IMR-90 (cell line): ENCODE data around the gene INO80E. TPM values are rescaled to one million over a fixed set of nuclear protein-coding genes. Genes with fewer than 3 reads are reported as not detected.
A peak's percentile ranks its signal among the peaks of the same experiment; 100 is the strongest.

Experiments used
- ATAC-seq: fragments of 200-7000 bp; cut with Tn5 transposase; 2 replicates; pipeline ENCODE4 v1.9.1; 2020; ENCODE audit warnings: low read depth, mild to moderate bottlenecking, moderate library complexity
- BruUV-seq: library from RNA; stranded (reverse); fragments of 400-500 nt; replicated peaks from 2 replicates; lab custom pipeline; 2021; lab: Mats Ljungman, UMichigan
- CTCF ChIA-PET: fragments of 300-600 bp; formaldehyde crosslinking; extraction: SDS; loops from one replicate; lab custom pipeline; 2021; ENCODE audit warnings: antibody characterized with exemption; lab: Yijun Ruan, JAX
- POLR2A ChIA-PET: fragments of 300-600 bp; sonication (Branson Sonifier 250); formaldehyde crosslinking; loops from one replicate; lab custom pipeline; 2022; ENCODE audit warnings: antibody characterized with exemption; ENCODE audit not compliant: unreplicated experiment; lab: Charles Lee
- DNase-seq: peaks from one replicate; pipeline ENCODE4 v3.0.0; 2013
- H2AFZ ChIP-seq: replicated peaks from 2 replicates; pipeline ENCODE3; 2013; ENCODE audit warnings: low read length, mild to moderate bottlenecking; ENCODE audit not compliant: poor library complexity
- H2AK5ac ChIP-seq: 2 replicates; pipeline ENCODE4 v1.6.1; 2013; ENCODE audit warnings: low read depth, low read length, inconsistent platforms
- H2AK9ac ChIP-seq: replicated peaks from 2 replicates; pipeline ENCODE3; 2013; ENCODE audit warnings: mild to moderate bottlenecking, low read depth, low read length, moderate library complexity; ENCODE audit not compliant: poor library complexity
- H2BK120ac ChIP-seq: 2 replicates; pipeline ENCODE4 v1.6.1; 2013; ENCODE audit warnings: low read depth, low read length, inconsistent platforms
- H2BK15ac ChIP-seq: 3 replicates; pipeline ENCODE4 v1.6.1; 2013; ENCODE audit warnings: low read depth, low read length, inconsistent platforms
- H2BK20ac ChIP-seq: 2 replicates; pipeline ENCODE4 v1.6.1; 2013; ENCODE audit warnings: low read depth, mild to moderate bottlenecking, inconsistent platforms, low read length, moderate library complexity
- H2BK5ac ChIP-seq: 2 replicates; pipeline ENCODE4 v1.6.1; 2013; ENCODE audit warnings: mild to moderate bottlenecking, low read depth, low read length, inconsistent platforms; ENCODE audit not compliant: poor library complexity, severe bottlenecking
- H3K14ac ChIP-seq: replicated peaks from 2 replicates; pipeline ENCODE4 v1.6.1; 2013; ENCODE audit warnings: low read depth, low read length, inconsistent platforms
- H3K18ac ChIP-seq: 2 replicates; pipeline ENCODE4 v1.6.1; 2013; ENCODE audit warnings: low read depth, low read length, control low read depth
- H3K23ac ChIP-seq: 2 replicates; pipeline ENCODE4 v1.6.1; 2013; ENCODE audit warnings: low read depth, low read length, inconsistent platforms
- H3K27ac ChIP-seq: 2 replicates; pipeline ENCODE4 v1.5.1; 2013; ENCODE audit warnings: mild to moderate bottlenecking, control low read depth, low read length; ENCODE audit not compliant: insufficient read depth
- H3K27me3 ChIP-seq: 2 replicates; pipeline ENCODE4 v1.6.1; 2013; ENCODE audit warnings: low read length; ENCODE audit not compliant: control insufficient read depth, insufficient read depth
- H3K36me3 ChIP-seq: 2 replicates; pipeline ENCODE4 v1.6.1; 2013; ENCODE audit warnings: low read length, mixed read lengths; ENCODE audit not compliant: control insufficient read depth, insufficient read depth
- H3K4ac ChIP-seq: 2 replicates; pipeline ENCODE4 v1.6.1; 2013; ENCODE audit warnings: low read depth, low read length, inconsistent platforms
- H3K4me1 ChIP-seq: 2 replicates; pipeline ENCODE4 v1.6.1; 2013; ENCODE audit warnings: low read length, mixed read lengths; ENCODE audit not compliant: control insufficient read depth, insufficient read depth
- H3K4me2 ChIP-seq: 2 replicates; pipeline ENCODE4 v1.6.1; 2013; ENCODE audit warnings: low read depth, mild to moderate bottlenecking, control low read depth, low read length, moderate library complexity
- H3K4me3 ChIP-seq: 2 replicates; pipeline ENCODE4 v1.5.1; 2013; ENCODE audit warnings: low read depth, mild to moderate bottlenecking, control low read depth, low read length, moderate library complexity; ENCODE audit not compliant: insufficient read depth
- H3K56ac ChIP-seq: 2 replicates; pipeline ENCODE4 v1.6.1; 2013; ENCODE audit warnings: low read length, inconsistent platforms; ENCODE audit not compliant: insufficient read depth; ENCODE audit errors: extremely low read depth
- H3K79me1 ChIP-seq, 2 experiments: 2 replicates each; pipeline ENCODE4 v1.6.1; 2013; ENCODE audit warnings: low read length in 2 of 2, inconsistent platforms in 1 of 2, low read depth in 1 of 2
- H3K9ac ChIP-seq: 2 replicates; pipeline ENCODE4 v1.6.1; 2013; ENCODE audit warnings: low read depth, low read length, control low read depth
- H3K9me1 ChIP-seq: 2 replicates; pipeline ENCODE4 v1.6.1; 2013; ENCODE audit warnings: low read length, inconsistent platforms; ENCODE audit not compliant: insufficient read depth
- H3K9me3 ChIP-seq: 2 replicates; pipeline ENCODE4 v1.6.1; 2013; ENCODE audit warnings: low read length; ENCODE audit not compliant: control insufficient read depth, insufficient read depth
- H4K20me1 ChIP-seq: 2 replicates; pipeline ENCODE4 v1.6.1; 2013; ENCODE audit warnings: low read length, inconsistent platforms; ENCODE audit not compliant: insufficient read depth
- H4K5ac ChIP-seq: 2 replicates; pipeline ENCODE4 v1.6.1; 2013; ENCODE audit warnings: mild to moderate bottlenecking, low read depth, low read length, control low read depth
- H4K8ac ChIP-seq, 2 experiments: 2 replicates each; pipeline ENCODE4 v1.6.1; 2013; ENCODE audit warnings: low read depth in 2 of 2, low read length in 2 of 2, control low read depth in 1 of 2, inconsistent platforms in 1 of 2
- H4K91ac ChIP-seq: 2 replicates; pipeline ENCODE4 v1.6.1; 2013; ENCODE audit warnings: low read depth, low read length, inconsistent platforms; ENCODE audit not compliant: insufficient read depth
- BHLHE40 ChIP-seq: fragments of 150-350 bp; IDR thresholded peaks from 2 replicates; pipeline ENCODE4 v1.6.1; 2016; ENCODE audit warnings: mild to moderate bottlenecking, low read depth, low read length
- CHD1 ChIP-seq: IDR thresholded peaks from 2 replicates; pipeline ENCODE4 v1.6.1; 2012; ENCODE audit warnings: low read depth, low read length, improper control_type of control experiment
- FOS ChIP-seq: fragments of 150-350 bp; IDR thresholded peaks from 2 replicates; pipeline ENCODE4 v1.6.1; 2016; ENCODE audit warnings: low read depth, low read length
- MAZ ChIP-seq: IDR thresholded peaks from 2 replicates; pipeline ENCODE4 v1.6.1; 2012; ENCODE audit warnings: low read depth, mild to moderate bottlenecking, low read length, improper control_type of control experiment, moderate library complexity, borderline replicate concordance
- RAD21 ChIP-seq: IDR thresholded peaks from 2 replicates; pipeline ENCODE4 v1.6.1; 2012; ENCODE audit warnings: low read length, improper control_type of control experiment
- RCOR1 ChIP-seq: IDR thresholded peaks from 2 replicates; pipeline ENCODE4 v1.6.1; 2012; ENCODE audit warnings: mild to moderate bottlenecking, low read length, improper control_type of control experiment; ENCODE audit not compliant: insufficient replicate concordance
- WGBS, 2 experiments: methylation state at CpG; one replicate each; pipeline versions ENCODE4 v1.1.5 to v1.1.7; 2013; ENCODE audit warnings: missing lambda C conversion rate in 2 of 2; ENCODE audit not compliant: insufficient read length in 1 of 2; ENCODE audit errors: extremely low coverage in 2 of 2; 5-methylcytosine and 5-hydroxymethylcytosine counted together
- dilution Hi-C: fragments of 300-500 bp; cut with HindIII; formaldehyde crosslinking; loops from one replicate; pipeline ENCODE4 v1.14.3; 2018; ENCODE audit warnings: low sequenced_read_pairs; ENCODE audit not compliant: unreplicated experiment
- in situ Hi-C: fragments of 300-500 bp; cut with MboI; formaldehyde crosslinking; loops from 3 replicates; pipeline ENCODE4 v1.14.3; 2019; ENCODE audit warnings: low sequenced_read_pairs, inconsistent platforms, mixed read lengths
- intact Hi-C: fragments of 100-400 bp; cut with micrococcal nuclease; formaldehyde crosslinking; loops from 2 replicates; pipeline ENCODE4 v1.10.0; 2022
- polyA plus RNA-seq, 3 experiments: library from polyadenylated mRNA; depleted of rRNA; stranded (reverse); fragments of >200 nt; gene quantifications; 2 replicates each; pipeline ENCODE4 v1.2.3, GENCODE V29; 2012; ENCODE audit warnings: low replicate concordance in 1 of 3
- total RNA-seq: library from RNA; depleted of rRNA; stranded (reverse); fragments of >200 nt; gene quantifications from 2 replicates; pipeline ENCODE4 v1.2.3, GENCODE V29; 2012
- TF ChIP-seq, protein P1 (sequence below): fragments of 150-350 bp; IDR thresholded peaks from 2 replicates; pipeline ENCODE4 v1.6.1; 2017; ENCODE audit warnings: mild to moderate bottlenecking, antibody characterized with exemption, low read length, low read depth
- TF ChIP-seq, protein P2 (sequence below): fragments of 150-350 bp; IDR thresholded peaks from 2 replicates; pipeline ENCODE4 v1.6.1; 2016; ENCODE audit warnings: low read depth, mild to moderate bottlenecking, low read length, moderate library complexity, borderline replicate concordance
- TF ChIP-seq, protein P3 (sequence below): conservative IDR thresholded peaks from 2 replicates; pipeline ENCODE4 v1.5.1; 2012; ENCODE audit warnings: mild to moderate bottlenecking, low read depth, low read length, improper control_type of control experiment

The INO80E gene
- total and polyA plus RNA-seq, 2 of the 4 experiments (the other 2 are of a cell fraction), result 40.9 to 42.1 TPM

- Histone ChIP-seq H4K8ac (peak overlapping the region in 1 of 2 experiments; percentile 27; a peak in 1 of 4 replicates), H3K79me1 (peaks cover 6 to 42% of the 10 kb centered on the region in 2 experiments; a peak in 2 of 4 replicates), H2BK15ac (no peak overlapping the region), H3K18ac (no peak overlapping the region), H3K27me3 (no peaks in the 10 kb centered on the region), H4K20me1 (no peaks in the 10 kb centered on the region; the same call in 1 of the 2 replicates), H2AFZ (peak overlapping the region; percentile 49), H3K27ac (no peak overlapping the region), H2BK5ac (no peak overlapping the region), H3K4ac (no peak overlapping the region), H3K4me2 (no peak overlapping the region), H2AK9ac (peak overlapping the region; percentile 79), H2AK5ac (peak overlapping the region; percentile 95; the same call in 1 of the 2 replicates), H2BK20ac (0 out of 2 replicates have a peak overlapping the region, but pooled peaks have one; percentile 36), H3K4me1 (peaks cover 7% of the 10 kb centered on the region), H4K5ac (no peak overlapping the region), H3K9me1 (peaks cover 14% of the 10 kb centered on the region), H2BK120ac (peak overlapping the region; percentile 1; the same call in 1 of the 2 replicates), H3K36me3 (peaks cover 2% of the 10 kb centered on the region; the same call in 1 of the 2 replicates), H3K9me3 (no peaks in the 10 kb centered on the region), H3K14ac (0 out of 2 replicates have a peak overlapping the region, but pooled peaks have one; percentile 71), H4K91ac (no peak overlapping the region), H3K9ac (no peak overlapping the region), H3K56ac (no peak overlapping the region), H3K23ac (no peak overlapping the region), H3K4me3 (no peak overlapping the region)
- in situ Hi-C loops, result no loop called here
- 39% methylated on average over 4 of the region's 10 CpGs; no CpG with 5 or more reads in 1 of the 2 experiments for WGBS, 2 experiments
- BruUV-seq, result no TSS peak
- dilution Hi-C loops, result no loop called here
- intact Hi-C loops, result no loop called here
- DNase-seq (no peak), ATAC-seq (no peak)
- TF ChIP-seq RCOR1 (no peak), RAD21 (no peak), MAZ (no peak), BHLHE40 (no peak), CHD1 (no peak), FOS (no peak)
- TF ChIP-seq, protein P1, sequence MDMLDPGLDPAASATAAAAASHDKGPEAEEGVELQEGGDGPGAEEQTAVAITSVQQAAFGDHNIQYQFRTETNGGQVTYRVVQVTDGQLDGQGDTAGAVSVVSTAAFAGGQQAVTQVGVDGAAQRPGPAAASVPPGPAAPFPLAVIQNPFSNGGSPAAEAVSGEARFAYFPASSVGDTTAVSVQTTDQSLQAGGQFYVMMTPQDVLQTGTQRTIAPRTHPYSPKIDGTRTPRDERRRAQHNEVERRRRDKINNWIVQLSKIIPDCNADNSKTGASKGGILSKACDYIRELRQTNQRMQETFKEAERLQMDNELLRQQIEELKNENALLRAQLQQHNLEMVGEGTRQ, result no peak
- TF ChIP-seq, protein P2, sequence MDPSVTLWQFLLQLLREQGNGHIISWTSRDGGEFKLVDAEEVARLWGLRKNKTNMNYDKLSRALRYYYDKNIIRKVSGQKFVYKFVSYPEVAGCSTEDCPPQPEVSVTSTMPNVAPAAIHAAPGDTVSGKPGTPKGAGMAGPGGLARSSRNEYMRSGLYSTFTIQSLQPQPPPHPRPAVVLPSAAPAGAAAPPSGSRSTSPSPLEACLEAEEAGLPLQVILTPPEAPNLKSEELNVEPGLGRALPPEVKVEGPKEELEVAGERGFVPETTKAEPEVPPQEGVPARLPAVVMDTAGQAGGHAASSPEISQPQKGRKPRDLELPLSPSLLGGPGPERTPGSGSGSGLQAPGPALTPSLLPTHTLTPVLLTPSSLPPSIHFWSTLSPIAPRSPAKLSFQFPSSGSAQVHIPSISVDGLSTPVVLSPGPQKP, result no peak
- TF ChIP-seq, protein P3, sequence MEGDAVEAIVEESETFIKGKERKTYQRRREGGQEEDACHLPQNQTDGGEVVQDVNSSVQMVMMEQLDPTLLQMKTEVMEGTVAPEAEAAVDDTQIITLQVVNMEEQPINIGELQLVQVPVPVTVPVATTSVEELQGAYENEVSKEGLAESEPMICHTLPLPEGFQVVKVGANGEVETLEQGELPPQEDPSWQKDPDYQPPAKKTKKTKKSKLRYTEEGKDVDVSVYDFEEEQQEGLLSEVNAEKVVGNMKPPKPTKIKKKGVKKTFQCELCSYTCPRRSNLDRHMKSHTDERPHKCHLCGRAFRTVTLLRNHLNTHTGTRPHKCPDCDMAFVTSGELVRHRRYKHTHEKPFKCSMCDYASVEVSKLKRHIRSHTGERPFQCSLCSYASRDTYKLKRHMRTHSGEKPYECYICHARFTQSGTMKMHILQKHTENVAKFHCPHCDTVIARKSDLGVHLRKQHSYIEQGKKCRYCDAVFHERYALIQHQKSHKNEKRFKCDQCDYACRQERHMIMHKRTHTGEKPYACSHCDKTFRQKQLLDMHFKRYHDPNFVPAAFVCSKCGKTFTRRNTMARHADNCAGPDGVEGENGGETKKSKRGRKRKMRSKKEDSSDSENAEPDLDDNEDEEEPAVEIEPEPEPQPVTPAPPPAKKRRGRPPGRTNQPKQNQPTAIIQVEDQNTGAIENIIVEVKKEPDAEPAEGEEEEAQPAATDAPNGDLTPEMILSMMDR, result peak; percentile 35
- ChIA-PET CTCF (interaction anchor here (1.0 to 1.6 kb wide), 3 partner anchors 9 to 12 kb away, joined by 3 to 7 read pairs (median 3); partner anchors contain the start of gene ALDOA), POLR2A (interaction anchor here (1.0 kb wide), 1 partner anchor 10 kb away, joined by 6 read pairs; the partner anchor contains the start of gene ALDOA)
Measured at GRCh38 chr16:30054959-30055553, 59.0 kb downstream of the INO80E start.
